HepG2 (cell line): ENCODE measurements around the gene CCNA2. TPM values are rescaled to one million over a fixed set of nuclear protein-coding genes. Genes with fewer than 3 reads are reported as not detected.

ENCODE experiments used
- BHLHE40 ChIP-seq: IDR thresholded peaks from 2 replicates; pipeline ENCODE4 v1.6.1; 2011; ENCODE audit warnings: low read length, improper control_type of control experiment
- CBX1 ChIP-seq: IDR thresholded peaks from one replicate; pipeline ENCODE4 v1.6.1; 2016; ENCODE audit warnings: antibody characterized with exemption, low read depth
- GFI1 ChIP-seq: sonication (generic); formaldehyde crosslinking; IDR thresholded peaks from 2 replicates; pipeline ENCODE4 v1.5.0; 2020; ENCODE audit warnings: missing genetic modification reagents, mild to moderate bottlenecking, borderline replicate concordance
- MATR3 ChIP-seq: sonication (generic); formaldehyde crosslinking; IDR thresholded peaks from 2 replicates; pipeline ENCODE4 v1.4.0; 2020; ENCODE audit warnings: missing genetic modification reagents
- PHF21A ChIP-seq: sonication (generic); formaldehyde crosslinking; IDR thresholded peaks from 2 replicates; pipeline ENCODE4 v1.5.0; 2020; ENCODE audit warnings: mild to moderate bottlenecking, missing genetic modification reagents
- SNAI1 ChIP-seq: sonication (generic); formaldehyde crosslinking; IDR thresholded peaks from 2 replicates; pipeline ENCODE4 v1.5.0; 2020; ENCODE audit warnings: mild to moderate bottlenecking, missing genetic modification reagents, borderline replicate concordance
- WIZ ChIP-seq: sonication (generic); formaldehyde crosslinking; IDR thresholded peaks from 2 replicates; pipeline ENCODE4 v1.5.1; 2020; ENCODE audit warnings: mild to moderate bottlenecking, missing genetic modification reagents
- ZC3H13 ChIP-seq: sonication (generic); formaldehyde crosslinking; IDR thresholded peaks from 2 replicates; pipeline ENCODE4 v1.8.1; 2023; ENCODE audit warnings: mild to moderate bottlenecking, missing genetic modification reagents, moderate library complexity
- ZFP82 ChIP-seq: sonication (generic); formaldehyde crosslinking; IDR thresholded peaks from 2 replicates; pipeline ENCODE4 v1.5.1; 2020; ENCODE audit warnings: mild to moderate bottlenecking, missing genetic modification reagents, borderline replicate concordance
- ZMYM4 ChIP-seq: sonication (generic); formaldehyde crosslinking; IDR thresholded peaks from 2 replicates; pipeline ENCODE4 v1.8.1; 2023; ENCODE audit warnings: mild to moderate bottlenecking, missing genetic modification reagents
- ZNF180 ChIP-seq: sonication (generic); formaldehyde crosslinking; IDR thresholded peaks from 2 replicates; pipeline ENCODE4 v1.4.0; 2020; ENCODE audit warnings: low read depth, missing genetic modification reagents, borderline replicate concordance
- ZNF546 ChIP-seq: sonication (generic); formaldehyde crosslinking; conservative IDR thresholded peaks from 2 replicates; pipeline ENCODE4 v1.8.1; 2023; ENCODE audit warnings: mild to moderate bottlenecking, missing genetic modification reagents
- polyA plus RNA-seq, 8 experiments: library from polyadenylated mRNA; depleted of rRNA in 3 of 8; stranded (reverse) in 7 of 8; unstranded in 1 of 8; fragments of >200 nt; fragmentation: Illumina TruSeq in 4 of 8; extraction: Trizol in 4 of 8; gene quantifications; 2 replicates each; pipeline versions ENCODE4 v1.2.1 to v1.2.3, GENCODE V29; 2011 to 2016; ENCODE audit warnings: low read depth in 4 of 8, missing spikeins in 1 of 8, mixed read lengths in 1 of 8; ENCODE audit not compliant: insufficient read depth in 1 of 8
- total RNA-seq, 5 experiments: library from RNA; depleted of rRNA; stranded (reverse); fragments of >200 nt; fragmentation: Illumina TruSeq; extraction: Trizol; gene quantifications; 2 replicates each; pipeline ENCODE4 v1.2.3, GENCODE V29; 2016; ENCODE audit warnings: low read depth in 1 of 5
- TF ChIP-seq, protein P1 (sequence below), 2 experiments: sonication (generic) in 1 of 2; formaldehyde crosslinking in 1 of 2; IDR thresholded peaks; 2 replicates each; pipeline versions ENCODE4 v1.6.1 to v1.9.0; 2014 to 2022; ENCODE audit warnings: antibody characterized with exemption in 1 of 2, borderline replicate concordance in 1 of 2, inconsistent platforms in 1 of 2, low read depth in 1 of 2, missing genetic modification reagents in 1 of 2
- TF ChIP-seq, protein P2 (sequence below): sonication (generic); formaldehyde crosslinking; conservative IDR thresholded peaks from 2 replicates; pipeline ENCODE4 v1.8.0; 2022; ENCODE audit warnings: mild to moderate bottlenecking, moderate library complexity, missing genetic modification reagents
- TF ChIP-seq, protein P3 (sequence below): fragments of 450-650 bp; IDR thresholded peaks from 2 replicates; pipeline ENCODE4 v1.6.1; 2016
- TF ChIP-seq, protein P4 (sequence below): IDR thresholded peaks from 2 replicates; pipeline ENCODE4 v1.6.1; 2016; ENCODE audit warnings: missing compliant biosample characterization, missing genetic modification reagents, borderline replicate concordance
- TF ChIP-seq, protein P5 (sequence below): IDR thresholded peaks from 2 replicates; pipeline ENCODE4 v1.6.1; 2018; ENCODE audit warnings: missing genetic modification reagents, mild to moderate bottlenecking, missing compliant biosample characterization

The CCNA2 gene
- total and polyA plus RNA-seq, 2 of the 13 experiments (the other 11 are each of a cell fraction or from before 2014, with no cell fraction given), result 31.3 to 105 TPM

DNA sequence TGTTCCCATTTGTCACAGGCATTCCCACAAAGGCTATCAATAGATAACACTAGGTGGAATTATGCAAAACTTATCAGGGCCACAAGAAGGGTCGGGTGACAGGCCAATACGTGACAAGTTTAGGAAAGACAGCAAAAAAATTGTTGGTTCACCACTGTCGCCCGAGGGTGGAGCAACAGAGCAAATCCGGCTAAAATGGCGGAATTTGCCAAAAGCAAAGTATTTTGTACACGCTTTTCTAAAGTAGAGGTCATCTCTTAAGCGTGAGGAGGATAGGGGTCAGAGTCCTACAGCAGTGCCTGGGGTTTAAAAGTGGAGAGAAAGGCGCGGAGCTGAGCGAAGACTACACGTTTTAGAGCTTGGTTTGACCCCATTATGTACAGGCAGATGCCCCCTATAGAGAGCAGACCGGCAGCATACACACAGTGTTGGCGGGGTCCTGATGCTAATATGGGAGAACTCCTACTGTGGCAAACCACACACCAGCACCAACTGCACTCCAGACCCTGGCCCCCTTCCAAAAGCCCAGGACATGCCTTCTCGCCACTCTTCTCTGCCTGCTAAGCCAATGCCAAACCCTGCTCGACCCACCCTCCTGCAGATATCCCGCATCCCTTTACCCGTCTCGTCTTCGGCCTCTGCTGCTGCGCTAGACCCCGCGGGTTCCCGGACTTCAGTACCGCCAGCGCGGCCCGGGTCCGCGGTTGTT lies 733 bp downstream of the CCNA2 start (continued):
- TF ChIP-seq, protein P1, sequence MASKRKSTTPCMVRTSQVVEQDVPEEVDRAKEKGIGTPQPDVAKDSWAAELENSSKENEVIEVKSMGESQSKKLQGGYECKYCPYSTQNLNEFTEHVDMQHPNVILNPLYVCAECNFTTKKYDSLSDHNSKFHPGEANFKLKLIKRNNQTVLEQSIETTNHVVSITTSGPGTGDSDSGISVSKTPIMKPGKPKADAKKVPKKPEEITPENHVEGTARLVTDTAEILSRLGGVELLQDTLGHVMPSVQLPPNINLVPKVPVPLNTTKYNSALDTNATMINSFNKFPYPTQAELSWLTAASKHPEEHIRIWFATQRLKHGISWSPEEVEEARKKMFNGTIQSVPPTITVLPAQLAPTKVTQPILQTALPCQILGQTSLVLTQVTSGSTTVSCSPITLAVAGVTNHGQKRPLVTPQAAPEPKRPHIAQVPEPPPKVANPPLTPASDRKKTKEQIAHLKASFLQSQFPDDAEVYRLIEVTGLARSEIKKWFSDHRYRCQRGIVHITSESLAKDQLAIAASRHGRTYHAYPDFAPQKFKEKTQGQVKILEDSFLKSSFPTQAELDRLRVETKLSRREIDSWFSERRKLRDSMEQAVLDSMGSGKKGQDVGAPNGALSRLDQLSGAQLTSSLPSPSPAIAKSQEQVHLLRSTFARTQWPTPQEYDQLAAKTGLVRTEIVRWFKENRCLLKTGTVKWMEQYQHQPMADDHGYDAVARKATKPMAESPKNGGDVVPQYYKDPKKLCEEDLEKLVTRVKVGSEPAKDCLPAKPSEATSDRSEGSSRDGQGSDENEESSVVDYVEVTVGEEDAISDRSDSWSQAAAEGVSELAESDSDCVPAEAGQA (IDR thresholded peaks at IDR 0.05; ENCODE audit: low read depth), result no peak
- TF ChIP-seq, protein P1 (CRISPR knock-in tag; IDR thresholded peaks at IDR 0.05; ENCODE audit: borderline replicate concordance), result no peak
- TF ChIP-seq, protein P2, sequence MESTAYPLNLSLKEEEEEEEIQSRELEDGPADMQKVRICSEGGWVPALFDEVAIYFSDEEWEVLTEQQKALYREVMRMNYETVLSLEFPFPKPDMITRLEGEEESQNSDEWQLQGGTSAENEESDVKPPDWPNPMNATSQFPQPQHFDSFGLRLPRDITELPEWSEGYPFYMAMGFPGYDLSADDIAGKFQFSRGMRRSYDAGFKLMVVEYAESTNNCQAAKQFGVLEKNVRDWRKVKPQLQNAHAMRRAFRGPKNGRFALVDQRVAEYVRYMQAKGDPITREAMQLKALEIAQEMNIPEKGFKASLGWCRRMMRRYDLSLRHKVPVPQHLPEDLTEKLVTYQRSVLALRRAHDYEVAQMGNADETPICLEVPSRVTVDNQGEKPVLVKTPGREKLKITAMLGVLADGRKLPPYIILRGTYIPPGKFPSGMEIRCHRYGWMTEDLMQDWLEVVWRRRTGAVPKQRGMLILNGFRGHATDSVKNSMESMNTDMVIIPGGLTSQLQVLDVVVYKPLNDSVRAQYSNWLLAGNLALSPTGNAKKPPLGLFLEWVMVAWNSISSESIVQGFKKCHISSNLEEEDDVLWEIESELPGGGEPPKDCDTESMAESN, result 0 out of 2 replicates have a peak, but pooled peaks have one; percentile 56
- TF ChIP-seq GFI1 (CRISPR knock-in tag) (0 out of 2 replicates have a peak, but pooled peaks have one; percentile 17), ZNF180 (no peak), ZNF546 (no peak), ZMYM4 (CRISPR knock-in tag) (no peak), WIZ (CRISPR knock-in tag) (no peak), ZC3H13 (no peak), SNAI1 (CRISPR knock-in tag) (no peak), ZFP82 (CRISPR knock-in tag) (0 out of 2 replicates have a peak, but pooled peaks have one; percentile 60), BHLHE40 (no peak), CBX1 (no peak), MATR3 (CRISPR knock-in tag) (no peak), PHF21A (CRISPR knock-in tag) (no peak)
- TF ChIP-seq, protein P3, sequence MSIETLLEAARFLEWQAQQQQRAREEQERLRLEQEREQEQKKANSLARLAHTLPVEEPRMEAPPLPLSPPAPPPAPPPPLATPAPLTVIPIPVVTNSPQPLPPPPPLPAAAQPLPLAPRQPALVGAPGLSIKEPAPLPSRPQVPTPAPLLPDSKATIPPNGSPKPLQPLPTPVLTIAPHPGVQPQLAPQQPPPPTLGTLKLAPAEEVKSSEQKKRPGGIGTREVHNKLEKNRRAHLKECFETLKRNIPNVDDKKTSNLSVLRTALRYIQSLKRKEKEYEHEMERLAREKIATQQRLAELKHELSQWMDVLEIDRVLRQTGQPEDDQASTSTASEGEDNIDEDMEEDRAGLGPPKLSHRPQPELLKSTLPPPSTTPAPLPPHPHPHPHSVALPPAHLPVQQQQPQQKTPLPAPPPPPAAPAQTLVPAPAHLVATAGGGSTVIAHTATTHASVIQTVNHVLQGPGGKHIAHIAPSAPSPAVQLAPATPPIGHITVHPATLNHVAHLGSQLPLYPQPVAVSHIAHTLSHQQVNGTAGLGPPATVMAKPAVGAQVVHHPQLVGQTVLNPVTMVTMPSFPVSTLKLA, result no peak
- TF ChIP-seq, protein P4, sequence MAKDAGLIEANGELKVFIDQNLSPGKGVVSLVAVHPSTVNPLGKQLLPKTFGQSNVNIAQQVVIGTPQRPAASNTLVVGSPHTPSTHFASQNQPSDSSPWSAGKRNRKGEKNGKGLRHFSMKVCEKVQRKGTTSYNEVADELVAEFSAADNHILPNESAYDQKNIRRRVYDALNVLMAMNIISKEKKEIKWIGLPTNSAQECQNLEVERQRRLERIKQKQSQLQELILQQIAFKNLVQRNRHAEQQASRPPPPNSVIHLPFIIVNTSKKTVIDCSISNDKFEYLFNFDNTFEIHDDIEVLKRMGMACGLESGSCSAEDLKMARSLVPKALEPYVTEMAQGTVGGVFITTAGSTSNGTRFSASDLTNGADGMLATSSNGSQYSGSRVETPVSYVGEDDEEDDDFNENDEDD (CRISPR knock-in tag), result no peak
- TF ChIP-seq, protein P5, sequence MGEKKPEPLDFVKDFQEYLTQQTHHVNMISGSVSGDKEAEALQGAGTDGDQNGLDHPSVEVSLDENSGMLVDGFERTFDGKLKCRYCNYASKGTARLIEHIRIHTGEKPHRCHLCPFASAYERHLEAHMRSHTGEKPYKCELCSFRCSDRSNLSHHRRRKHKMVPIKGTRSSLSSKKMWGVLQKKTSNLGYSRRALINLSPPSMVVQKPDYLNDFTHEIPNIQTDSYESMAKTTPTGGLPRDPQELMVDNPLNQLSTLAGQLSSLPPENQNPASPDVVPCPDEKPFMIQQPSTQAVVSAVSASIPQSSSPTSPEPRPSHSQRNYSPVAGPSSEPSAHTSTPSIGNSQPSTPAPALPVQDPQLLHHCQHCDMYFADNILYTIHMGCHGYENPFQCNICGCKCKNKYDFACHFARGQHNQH (CRISPR knock-in tag), result no peak
